Ascending aorta (tissue), 2 donors: ENCODE measurements around the gene LINS1. TPM values are rescaled to one million over a fixed set of nuclear protein-coding genes. Genes with fewer than 3 reads are reported as not detected.

Experiments
- DNase-seq, 2 donors: peaks; one replicate each; pipeline ENCODE4 v3.0.0-alpha.2; 2019; ENCODE audit warnings: low spot score in 2 of 2
- H3K27ac ChIP-seq, 2 donors: fragments of 200-600 bp; sonication (generic); one replicate each; pipeline ENCODE4 v1.5.1; 2016 to 2017; ENCODE audit warnings: mild to moderate bottlenecking in 1 of 2
- H3K27me3 ChIP-seq: fragments of 200-600 bp; sonication (generic); one replicate; pipeline ENCODE4 v1.5.1; 2017
- H3K36me3 ChIP-seq, 2 donors: fragments of 200-600 bp; sonication (generic); one replicate each; pipeline ENCODE4 v1.5.1; 2016
- H3K4me1 ChIP-seq, 2 donors: fragments of 200-600 bp; sonication (generic); one replicate each; pipeline ENCODE4 v1.5.1; 2016 to 2017; ENCODE audit warnings: mild to moderate bottlenecking in 1 of 2
- H3K4me3 ChIP-seq, 2 donors: fragments of 200-600 bp; sonication (generic); one replicate each; pipeline ENCODE4 v1.5.1; 2016 to 2017; ENCODE audit warnings: mild to moderate bottlenecking in 1 of 2
- H3K9me3 ChIP-seq, 2 donors: fragments of 200-600 bp; sonication (generic); one replicate each; pipeline ENCODE4 v1.5.1; 2016
- CTCF ChIP-seq, 3 experiments: fragments of 200-600 bp in 2 of 3; fragments of 450-650 bp in 1 of 3; sonication (generic) in 2 of 3; IDR thresholded peaks; one replicate each; pipeline ENCODE4 v1.5.1; 2016 to 2019; ENCODE audit warnings: antibody characterized with exemption in 3 of 3, mild to moderate bottlenecking in 1 of 3, moderate library complexity in 1 of 3
- intact Hi-C: fragments of 100-400 bp; cut with DNase I; formaldehyde crosslinking; loops from one replicate; pipeline ENCODE4 v1.15.1; 2023
- total RNA-seq: library from RNA; depleted of rRNA; stranded (reverse); fragments of >200 nt; gene quantifications from one replicate; pipeline ENCODE4 v1.1.0, GENCODE V29; 2016

Gene LINS1
- total RNA-seq, 1 donor from 2014 or later = 1.7 TPM

GRCh38 chr15:100537331-100537730, 64.7 kb downstream of the LINS1 start:
- Histone ChIP-seq H3K27ac (no peak overlapping the region), H3K27me3 (no peaks in the 10 kb centered on the region), H3K4me1 (no peaks in the 10 kb centered on the region), H3K4me3 (no peak overlapping the region), H3K36me3 (no peaks in the 10 kb centered on the region), H3K9me3 (no peaks in the 10 kb centered on the region)
- TF ChIP-seq CTCF (IDR thresholded peaks at IDR 0.05) = no peak
- intact Hi-C loops = no loop called here
- no peak for DNase-seq

GRCh38 chr15:100536733-100537132, 65.3 kb downstream of the LINS1 start:
- intact Hi-C loops = no loop called here
- no peak for TF ChIP-seq CTCF (IDR thresholded peaks at IDR 0.05)
- no peak for DNase-seq

GRCh38 chr15:100533886-100534285, 68.1 kb downstream of the LINS1 start:
- Histone ChIP-seq H3K4me3 (no peak overlapping the region), H3K27ac (no peak overlapping the region), H3K27me3 (no peaks in the 10 kb centered on the region), H3K36me3 (no peaks in the 10 kb centered on the region), H3K4me1 (no peaks in the 10 kb centered on the region), H3K9me3 (no peaks in the 10 kb centered on the region)
- no peak for DNase-seq
- intact Hi-C loops = no loop called here
- TF ChIP-seq CTCF (IDR thresholded peaks at IDR 0.05) = no peak

More at GRCh38 chr15:100536733-100537132, 65.3 kb downstream of the LINS1 start:
- Histone ChIP-seq H3K27me3 (no peaks in the 10 kb centered on the region), H3K36me3 (no peaks in the 10 kb centered on the region), H3K4me3 (no peak overlapping the region), H3K27ac (no peak overlapping the region), H3K4me1 (no peaks in the 10 kb centered on the region), H3K9me3 (no peaks in the 10 kb centered on the region)

GRCh38 chr15:100531823-100532327, 70.1 kb downstream of the LINS1 start:
- H3K4me3 ChIP-seq = no peak overlapping the region
- no peak overlapping the region for H3K27ac ChIP-seq
- no peak for DNase-seq
- H3K9me3 ChIP-seq = no peaks in the 10 kb centered on the region
- no peaks in the 10 kb centered on the region for H3K4me1 ChIP-seq
- no peak for TF ChIP-seq CTCF (IDR thresholded peaks at IDR 0.05)
- H3K36me3 ChIP-seq = no peaks in the 10 kb centered on the region
- intact Hi-C loops = no loop called here
- H3K27me3 ChIP-seq = no peaks in the 10 kb centered on the region

GRCh38 chr15:100531204-100531603, 70.8 kb downstream of the LINS1 start:
- no peaks in the 10 kb centered on the region for H3K36me3 ChIP-seq
- H3K27me3 ChIP-seq = no peaks in the 10 kb centered on the region
- H3K4me1 ChIP-seq = peaks cover 0 to 4% of the 10 kb centered on the region in 2 donors
- DNase-seq = no peak
- intact Hi-C loops = no loop called here
- H3K4me3 ChIP-seq = no peak overlapping the region
- no peak overlapping the region for H3K27ac ChIP-seq
- no peak for TF ChIP-seq CTCF (IDR thresholded peaks at IDR 0.05)
- no peaks in the 10 kb centered on the region for H3K9me3 ChIP-seq

- no peak for TF ChIP-seq CTCF (IDR thresholded peaks at IDR 0.05)
- intact Hi-C loops = no loop called here
- Histone ChIP-seq H3K27me3 (no peaks in the 10 kb centered on the region), H3K4me3 (no peak overlapping the region), H3K4me1 (peaks cover 0 to 10% of the 10 kb centered on the region in 2 donors), H3K27ac (no peak overlapping the region), H3K9me3 (no peaks in the 10 kb centered on the region), H3K36me3 (no peaks in the 10 kb centered on the region)
- DNase-seq = no peak
These were observed 72.4 kb downstream of the LINS1 start for GRCh38 chr15:100529556-100529955.
